H1 (cell line): ENCODE data around the gene CPE. TPM values are rescaled to one million over a fixed set of nuclear protein-coding genes. Genes with fewer than 3 reads are reported as not detected.

ENCODE experiments used
- SP4 ChIP-seq: IDR thresholded peaks from 2 replicates; pipeline ENCODE4 v1.6.1; 2012; ENCODE audit warnings: low read length, inconsistent platforms
- TEAD4 ChIP-seq: IDR thresholded peaks from 2 replicates; pipeline ENCODE4 v1.6.1; 2012; ENCODE audit warnings: low read depth, low read length, inconsistent platforms, mixed read lengths
- ZNF274 ChIP-seq: IDR thresholded peaks from 2 replicates; pipeline ENCODE4 v1.7.0; 2012; ENCODE audit warnings: low read length, borderline replicate concordance; ENCODE audit errors: extremely low read depth
- polyA plus RNA-seq, 7 experiments: library from polyadenylated mRNA; depleted of rRNA in 3 of 7; stranded (reverse) in 5 of 7; unstranded in 2 of 7; fragments of >200 nt in 5 of 7; fragments of 200-250 nt in 2 of 7; gene quantifications; 1 replicate in 5 of 7; 2 replicates in 1 of 7; 4 replicates in 1 of 7; pipeline versions ENCODE4 v1.2.1 to v1.2.3, GENCODE V29; 2011 to 2013; ENCODE audit warnings: missing spikeins in 2 of 7, mixed read lengths in 2 of 7
- total RNA-seq: library from RNA; stranded (reverse); fragmentation: NEBNext Ultra II Directional; extraction: Animal tissue kit (Norgen Biotek cat#: 25700); gene quantifications from 2 replicates; pipeline ENCODE4 v1.2.1, GENCODE V29; 2021

The CPE gene
- total and polyA plus RNA-seq, 2 of the 8 experiments (the other 6 are each of a cell fraction or from before 2014, with no cell fraction given), result 9.4 to 10.2 TPM

- no peak for TF ChIP-seq ZNF274
- TF ChIP-seq TEAD4, result no peak
- no peak for TF ChIP-seq SP4
Observed at GRCh38 chr4:165415910-165416309, 37.1 kb downstream of the CPE start (continued).
